SU-DHL-6 (cell line): ENCODE results near the gene ANO6.

Source experiments
- H2AFZ ChIP-seq: fragments of 200-600 bp; sonication (generic); 2 replicates; pipeline ENCODE4 v1.6.1; 2014; ENCODE audit warnings: low read depth, mild to moderate bottlenecking, moderate library complexity, mixed read lengths, antibody characterized with exemption, low read length; ENCODE audit not compliant: severe bottlenecking
- H3F3A ChIP-seq: fragments of 200-600 bp; shearing (Covaris generic); 2 replicates; pipeline ENCODE4 v1.6.0; 2016; ENCODE audit warnings: antibody characterized with exemption, mild to moderate bottlenecking; ENCODE audit not compliant: insufficient read depth
- H3K27ac ChIP-seq: fragments of 200-600 bp; sonication (generic); 2 replicates; pipeline ENCODE4 v1.5.1; 2016; ENCODE audit warnings: low read depth, mild to moderate bottlenecking, low read length, moderate library complexity, mixed read lengths
- H3K27me3 ChIP-seq: fragments of 200-600 bp; sonication (generic), shearing (Covaris generic); 2 replicates; pipeline ENCODE4 v1.6.0; 2014; ENCODE audit warnings: mild to moderate bottlenecking, low read length
- H3K36me3 ChIP-seq: fragments of 200-600 bp; sonication (generic); 2 replicates; pipeline ENCODE4 v1.6.1; 2014; ENCODE audit warnings: mild to moderate bottlenecking, low read length, mixed read lengths
- H3K4me2 ChIP-seq: fragments of 300-600, 200-600 bp; shearing (Covaris generic), sonication (generic); 2 replicates; pipeline ENCODE4 v1.6.0; 2014; ENCODE audit warnings: low read length, low read depth, mild to moderate bottlenecking; ENCODE audit not compliant: poor library complexity, severe bottlenecking
- H3K4me3 ChIP-seq: fragments of 200-600 bp; sonication (generic); 2 replicates; pipeline ENCODE4 v1.5.1; 2014; ENCODE audit warnings: antibody characterized with exemption, low read length, mild to moderate bottlenecking, mixed read lengths; ENCODE audit not compliant: insufficient read depth, poor library complexity, severe bottlenecking
- H3K79me2 ChIP-seq: fragments of 200-600 bp; sonication (generic); 2 replicates; pipeline ENCODE4 v1.6.1; 2014; ENCODE audit warnings: mild to moderate bottlenecking, low read length, moderate library complexity; ENCODE audit not compliant: insufficient read depth
- H3K9ac ChIP-seq: fragments of 200-600 bp; sonication (generic); 2 replicates; pipeline ENCODE4 v1.7.0; 2014; ENCODE audit warnings: mild to moderate bottlenecking, low read length
- H3K9me2 ChIP-seq: fragments of 200-600 bp; sonication (generic); replicated peaks from 2 replicates; pipeline ENCODE4 v1.6.1; 2014; ENCODE audit warnings: low read length; ENCODE audit not compliant: insufficient read depth
- H3K9me3 ChIP-seq: fragments of 200-600 bp; sonication (generic); 2 replicates; pipeline ENCODE4 v1.6.1; 2014; ENCODE audit warnings: low read length, mixed read lengths; ENCODE audit not compliant: insufficient read depth
- H4K20me1 ChIP-seq: fragments of 200-600 bp; sonication (generic); 2 replicates; pipeline ENCODE4 v1.6.1; 2014; ENCODE audit warnings: low read depth, mild to moderate bottlenecking, antibody characterized with exemption, low read length, moderate library complexity, mixed read lengths
- CTCF ChIP-seq: fragments of 200-600 bp; sonication (generic); IDR thresholded peaks from one replicate; pipeline ENCODE4 v1.5.1; 2017; ENCODE audit warnings: antibody characterized with exemption, mild to moderate bottlenecking, low read length, moderate library complexity; ENCODE audit not compliant: insufficient read depth, poor library complexity, severe bottlenecking
- EZH2phosphoT487 ChIP-seq: fragments of 200-600 bp; sonication (generic), shearing (Covaris generic); conservative IDR thresholded peaks from 2 replicates; pipeline ENCODE4 v1.6.1; 2018; ENCODE audit warnings: mild to moderate bottlenecking, antibody characterized with exemption, low read length, moderate library complexity, mixed read lengths

ANO6 gene

GRCh38 chr12:45425426-45425825 is 209.5 kb downstream of the ANO6 start:
- Histone ChIP-seq H3K27ac (no peak overlapping the region), H3K79me2 (no peaks in the 10 kb centered on the region), H4K20me1 (no peaks in the 10 kb centered on the region), H3K27me3 (no peaks in the 10 kb centered on the region), H3K4me2 (no peak overlapping the region), H3F3A (no peaks in the 10 kb centered on the region), H3K4me3 (no peak overlapping the region), H2AFZ (no peak overlapping the region), H3K36me3 (no peaks in the 10 kb centered on the region), H3K9me2 (no peaks in the 10 kb centered on the region), H3K9ac (no peak overlapping the region), H3K9me3 (no peaks in the 10 kb centered on the region)
- TF ChIP-seq CTCF (no peak), EZH2phosphoT487 (no peak)

GRCh38 chr12:45426294-45426693 is 210.4 kb downstream of the ANO6 start:
- no peaks in the 10 kb centered on the region for H3K9me3 ChIP-seq
- no peaks in the 10 kb centered on the region for H4K20me1 ChIP-seq
- no peak overlapping the region for H3K4me3 ChIP-seq
- no peak overlapping the region for H3K27ac ChIP-seq
- H3K27me3 ChIP-seq, result no peaks in the 10 kb centered on the region
- no peaks in the 10 kb centered on the region for H3K79me2 ChIP-seq
- no peak for TF ChIP-seq CTCF
- no peak for TF ChIP-seq EZH2phosphoT487
- H2AFZ ChIP-seq, result no peak overlapping the region
- H3K9ac ChIP-seq, result no peak overlapping the region
- no peaks in the 10 kb centered on the region for H3K36me3 ChIP-seq
- no peak overlapping the region for H3K4me2 ChIP-seq
- H3K9me2 ChIP-seq, result no peaks in the 10 kb centered on the region
- H3F3A ChIP-seq, result no peaks in the 10 kb centered on the region

GRCh38 chr12:45427042-45427441 is 211.1 kb downstream of the ANO6 start:
- Histone ChIP-seq H3K36me3 (no peaks in the 10 kb centered on the region), H3K9me2 (no peaks in the 10 kb centered on the region), H3K9ac (no peak overlapping the region), H3K4me2 (no peak overlapping the region), H3K9me3 (no peaks in the 10 kb centered on the region), H3K4me3 (no peak overlapping the region), H3K27ac (no peak overlapping the region), H3K27me3 (no peaks in the 10 kb centered on the region), H2AFZ (no peak overlapping the region), H3K79me2 (no peaks in the 10 kb centered on the region), H3F3A (no peaks in the 10 kb centered on the region), H4K20me1 (no peaks in the 10 kb centered on the region)
- TF ChIP-seq EZH2phosphoT487 (no peak), CTCF (no peak)

- Histone ChIP-seq H3K79me2 (no peaks in the 10 kb centered on the region), H3K27ac (no peak overlapping the region), H3K36me3 (no peaks in the 10 kb centered on the region)
These were observed 213.9 kb downstream of the ANO6 start for GRCh38 chr12:45429831-45430230.

More at GRCh38 chr12:45429831-45430230, 213.9 kb downstream of the ANO6 start:
- Histone ChIP-seq H3K4me2 (no peak overlapping the region), H4K20me1 (no peaks in the 10 kb centered on the region), H3F3A (no peaks in the 10 kb centered on the region), H3K4me3 (no peak overlapping the region), H2AFZ (no peak overlapping the region), H3K9me3 (no peaks in the 10 kb centered on the region), H3K9ac (no peak overlapping the region), H3K9me2 (no peaks in the 10 kb centered on the region), H3K27me3 (no peaks in the 10 kb centered on the region)
- TF ChIP-seq EZH2phosphoT487 (no peak), CTCF (no peak)
